ENCODE measurements around the gene GASK1A.

Gene GASK1A

GRCh38 chr3:43071313-43071893 lies 92.3 kb downstream of the GASK1A start:
- DNase-seq, result peak; percentile 23

- DNase-seq, result no peak
Observed at GRCh38 chr3:43072361-43072760, 93.2 kb downstream of the GASK1A start.

GRCh38 chr3:43073116-43073835 lies 94.2 kb downstream of the GASK1A start:
- DNase-seq, result no peak

- DNase-seq, result no peak
Observed at GRCh38 chr3:43073836-43074220, 94.7 kb downstream of the GASK1A start.

- no peak for DNase-seq
Observed at GRCh38 chr3:43074482-43074881, 95.4 kb downstream of the GASK1A start.

GRCh38 chr3:43074901-43075689 lies 96.0 kb downstream of the GASK1A start:
- DNase-seq, result no peak

- DNase-seq, result no peak
Observed at GRCh38 chr3:43075904-43076661, 97.0 kb downstream of the GASK1A start.

- DNase-seq, result no peak
Observed at GRCh38 chr3:43076857-43077256, 97.7 kb downstream of the GASK1A start.

GRCh38 chr3:43077261-43077660 lies 98.2 kb downstream of the GASK1A start:
- no peak for DNase-seq

- DNase-seq, result no peak
Observed at GRCh38 chr3:43077707-43078106, 98.6 kb downstream of the GASK1A start.

GRCh38 chr3:43079536-43080332 lies 100.6 kb downstream of the GASK1A start:
- DNase-seq, result no peak

GRCh38 chr3:43080726-43081568 lies 101.8 kb downstream of the GASK1A start:
- DNase-seq, result no peak

- DNase-seq, result no peak
Observed at GRCh38 chr3:43081796-43082195, 102.7 kb downstream of the GASK1A start.

GRCh38 chr3:43082457-43082856 lies 103.3 kb downstream of the GASK1A start:
- DNase-seq, result no peak

- no peak for DNase-seq
Observed at GRCh38 chr3:43086460-43087165, 107.5 kb downstream of the GASK1A start.

GRCh38 chr3:43087249-43087776 lies 108.2 kb downstream of the GASK1A start:
- no peak for DNase-seq

- DNase-seq, result no peak
Observed at GRCh38 chr3:43089081-43089480, 110.0 kb downstream of the GASK1A start.

GRCh38 chr3:43090238-43090637 lies 111.1 kb downstream of the GASK1A start:
- no peak for DNase-seq

- no peak for DNase-seq
Observed at GRCh38 chr3:43091481-43091880, 112.4 kb downstream of the GASK1A start.

GRCh38 chr3:43093006-43093405 lies 113.9 kb downstream of the GASK1A start:
- no peak for DNase-seq

GRCh38 chr3:43093974-43094373 lies 114.9 kb downstream of the GASK1A start:
- no peak for DNase-seq

Measured in CD4-positive, alpha-beta T cell treated with Interleukin-4 for 4 hours (primary cell).